H1 (cell line): ENCODE data around the gene INTS6. TPM values are rescaled to one million over a fixed set of nuclear protein-coding genes. Genes with fewer than 3 reads are reported as not detected.

Experiments
- BRCA1 ChIP-seq: IDR thresholded peaks from 2 replicates; pipeline ENCODE4 v1.6.1; 2012; ENCODE audit warnings: low read depth, low read length, improper control_type of control experiment
- YY1 ChIP-seq: IDR thresholded peaks from 2 replicates; pipeline ENCODE4 v1.6.1; 2011; ENCODE audit warnings: low read depth, mild to moderate bottlenecking, low read length
- polyA plus RNA-seq, 7 experiments: library from polyadenylated mRNA; depleted of rRNA in 3 of 7; stranded (reverse) in 5 of 7; unstranded in 2 of 7; fragments of >200 nt in 5 of 7; fragments of 200-250 nt in 2 of 7; gene quantifications; 1 replicate in 5 of 7; 2 replicates in 1 of 7; 4 replicates in 1 of 7; pipeline versions ENCODE4 v1.2.1 to v1.2.3, GENCODE V29; 2011 to 2013; ENCODE audit warnings: missing spikeins in 2 of 7, mixed read lengths in 2 of 7
- total RNA-seq: library from RNA; stranded (reverse); fragmentation: NEBNext Ultra II Directional; extraction: Animal tissue kit (Norgen Biotek cat#: 25700); gene quantifications from 2 replicates; pipeline ENCODE4 v1.2.1, GENCODE V29; 2021
- TF ChIP-seq, protein P1 (sequence below), 3 experiments: IDR thresholded peaks; 1 replicate in 2 of 3; 2 replicates in 1 of 3; pipeline versions ENCODE4 v1.5.1 to v1.6.1; 2011; ENCODE audit warnings: low read length in 3 of 3, mild to moderate bottlenecking in 3 of 3, inconsistent platforms in 2 of 3, low read depth in 1 of 3, moderate library complexity in 1 of 3; ENCODE audit not compliant: insufficient read depth in 1 of 3; ENCODE audit errors: control extremely low read depth in 1 of 3
- TF ChIP-seq, protein P2 (sequence below): IDR thresholded peaks from 2 replicates; pipeline ENCODE4 v1.6.1; 2012; ENCODE audit warnings: inconsistent platforms

INTS6 gene
- total and polyA plus RNA-seq, 2 of the 8 experiments (the other 6 are each of a cell fraction or from before 2014, with no cell fraction given): 12.6 to 42.8 TPM

DNA sequence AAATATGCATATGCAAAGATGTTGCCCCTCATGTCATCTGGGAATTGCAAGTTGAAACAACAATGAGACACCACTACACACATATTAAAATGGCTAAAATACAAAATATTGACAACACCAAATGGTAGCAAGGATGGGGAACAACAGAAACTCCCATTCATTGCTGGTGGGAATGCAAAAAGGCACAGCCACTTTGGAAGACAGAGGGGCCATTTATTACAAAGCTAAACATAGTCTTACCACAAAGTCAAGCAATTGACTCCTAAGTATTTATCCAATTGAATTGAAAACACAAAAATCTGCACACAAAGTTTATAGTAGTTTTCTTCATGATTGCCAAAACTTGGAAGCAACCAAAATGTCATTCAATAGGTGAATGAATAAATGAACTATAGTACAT, 119.4 kb downstream of the INTS6 start (continued):
- TF ChIP-seq BRCA1 (no peak), YY1 (no peak)
- TF ChIP-seq, protein P1, sequence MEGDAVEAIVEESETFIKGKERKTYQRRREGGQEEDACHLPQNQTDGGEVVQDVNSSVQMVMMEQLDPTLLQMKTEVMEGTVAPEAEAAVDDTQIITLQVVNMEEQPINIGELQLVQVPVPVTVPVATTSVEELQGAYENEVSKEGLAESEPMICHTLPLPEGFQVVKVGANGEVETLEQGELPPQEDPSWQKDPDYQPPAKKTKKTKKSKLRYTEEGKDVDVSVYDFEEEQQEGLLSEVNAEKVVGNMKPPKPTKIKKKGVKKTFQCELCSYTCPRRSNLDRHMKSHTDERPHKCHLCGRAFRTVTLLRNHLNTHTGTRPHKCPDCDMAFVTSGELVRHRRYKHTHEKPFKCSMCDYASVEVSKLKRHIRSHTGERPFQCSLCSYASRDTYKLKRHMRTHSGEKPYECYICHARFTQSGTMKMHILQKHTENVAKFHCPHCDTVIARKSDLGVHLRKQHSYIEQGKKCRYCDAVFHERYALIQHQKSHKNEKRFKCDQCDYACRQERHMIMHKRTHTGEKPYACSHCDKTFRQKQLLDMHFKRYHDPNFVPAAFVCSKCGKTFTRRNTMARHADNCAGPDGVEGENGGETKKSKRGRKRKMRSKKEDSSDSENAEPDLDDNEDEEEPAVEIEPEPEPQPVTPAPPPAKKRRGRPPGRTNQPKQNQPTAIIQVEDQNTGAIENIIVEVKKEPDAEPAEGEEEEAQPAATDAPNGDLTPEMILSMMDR (IDR thresholded peaks at IDR 0.05; ENCODE audit: control extremely low read depth in 1 of 3, insufficient read depth in 1 of 3, low read depth in 1 of 3, low read length in 3 of 3): no peak
- TF ChIP-seq, protein P2, sequence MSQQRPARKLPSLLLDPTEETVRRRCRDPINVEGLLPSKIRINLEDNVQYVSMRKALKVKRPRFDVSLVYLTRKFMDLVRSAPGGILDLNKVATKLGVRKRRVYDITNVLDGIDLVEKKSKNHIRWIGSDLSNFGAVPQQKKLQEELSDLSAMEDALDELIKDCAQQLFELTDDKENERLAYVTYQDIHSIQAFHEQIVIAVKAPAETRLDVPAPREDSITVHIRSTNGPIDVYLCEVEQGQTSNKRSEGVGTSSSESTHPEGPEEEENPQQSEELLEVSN: no peak
